Smooth muscle cell of the coronary artery (primary cell): ENCODE results near the gene MORF4L2. TPM values are rescaled to one million over a fixed set of nuclear protein-coding genes. Genes with fewer than 3 reads are reported as not detected.

Experiments
- total RNA-seq: library from RNA; depleted of rRNA; stranded (reverse); fragments of >200 nt; gene quantifications from 2 replicates; pipeline ENCODE4 v1.2.3, GENCODE V29; 2014; ENCODE audit warnings: low replicate concordance

MORF4L2 gene, protein sequence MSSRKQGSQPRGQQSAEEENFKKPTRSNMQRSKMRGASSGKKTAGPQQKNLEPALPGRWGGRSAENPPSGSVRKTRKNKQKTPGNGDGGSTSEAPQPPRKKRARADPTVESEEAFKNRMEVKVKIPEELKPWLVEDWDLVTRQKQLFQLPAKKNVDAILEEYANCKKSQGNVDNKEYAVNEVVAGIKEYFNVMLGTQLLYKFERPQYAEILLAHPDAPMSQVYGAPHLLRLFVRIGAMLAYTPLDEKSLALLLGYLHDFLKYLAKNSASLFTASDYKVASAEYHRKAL
- total RNA-seq, result 406 and 668 TPM in 2 replicates

DNA sequence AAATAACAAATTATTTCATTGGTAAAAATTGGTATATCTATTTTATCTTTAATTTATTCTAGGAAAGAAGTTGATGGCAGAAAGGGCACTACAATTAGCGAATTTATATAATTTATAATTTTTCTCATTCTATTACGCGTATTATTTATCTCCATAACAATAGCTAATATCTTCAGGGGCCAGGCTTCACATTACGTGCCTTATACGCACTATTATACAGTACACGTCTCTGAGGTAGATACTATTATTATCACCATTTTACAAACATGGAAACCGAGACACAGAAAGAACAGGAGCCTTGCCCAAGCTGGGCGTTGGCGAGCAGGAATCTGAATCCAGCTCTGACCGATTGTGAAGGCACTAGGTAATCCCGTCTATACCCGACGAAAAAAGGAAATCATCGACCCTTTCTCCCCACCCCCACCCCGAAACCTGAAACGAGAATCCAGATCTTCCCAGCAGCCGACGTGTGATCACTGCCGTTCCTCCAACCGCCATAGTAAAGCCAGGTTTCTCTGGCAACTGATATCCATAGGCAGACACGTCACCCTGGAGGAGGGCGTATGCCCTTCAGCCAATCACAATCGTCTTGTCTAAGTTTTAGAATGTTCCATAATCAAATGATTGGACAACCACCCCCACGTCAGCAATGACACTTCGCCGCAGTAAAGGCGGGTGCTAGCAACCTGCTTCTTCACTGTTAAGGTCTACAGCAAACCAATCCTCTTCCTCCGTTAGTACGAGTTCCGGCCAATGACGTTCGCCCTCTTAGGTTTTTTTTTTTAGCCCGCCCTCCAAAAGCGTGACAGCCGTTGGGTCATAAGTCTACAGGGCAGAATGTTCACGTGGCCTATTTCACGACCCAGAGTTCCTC lies at the start of gene MORF4L2:
Gene MORF4L2, minus strand, starts transcription at position 501 of the 874 bp plus-strand sequence. CDS start 9,672 bp downstream, outside the sequence.

DNA sequence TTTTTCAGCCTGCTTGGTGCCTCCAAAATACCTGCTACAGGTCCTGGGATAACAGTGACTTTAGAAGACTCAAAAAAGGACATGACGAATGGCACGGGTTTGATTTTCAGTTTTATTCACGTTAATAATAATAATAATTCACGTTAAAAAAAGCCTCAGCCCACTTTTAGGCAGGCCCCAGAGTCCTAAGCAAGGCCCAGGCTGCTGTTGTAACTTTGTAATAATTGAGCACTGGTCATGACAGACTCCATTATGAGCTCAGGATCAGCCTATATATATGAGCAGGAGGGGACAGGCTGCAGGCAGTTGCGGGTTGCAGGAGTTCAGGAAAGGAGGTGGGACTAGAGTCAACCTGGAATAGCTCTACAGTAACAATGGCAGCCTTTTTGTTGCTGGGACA lies 24.1 kb upstream of the MORF4L2 start, which contains the start of gene TMEM31:
Gene TMEM31, plus strand, starts transcription at position 301 of the 400 bp plus-strand sequence. CDS start 1,350 bp downstream, outside the sequence.

DNA sequence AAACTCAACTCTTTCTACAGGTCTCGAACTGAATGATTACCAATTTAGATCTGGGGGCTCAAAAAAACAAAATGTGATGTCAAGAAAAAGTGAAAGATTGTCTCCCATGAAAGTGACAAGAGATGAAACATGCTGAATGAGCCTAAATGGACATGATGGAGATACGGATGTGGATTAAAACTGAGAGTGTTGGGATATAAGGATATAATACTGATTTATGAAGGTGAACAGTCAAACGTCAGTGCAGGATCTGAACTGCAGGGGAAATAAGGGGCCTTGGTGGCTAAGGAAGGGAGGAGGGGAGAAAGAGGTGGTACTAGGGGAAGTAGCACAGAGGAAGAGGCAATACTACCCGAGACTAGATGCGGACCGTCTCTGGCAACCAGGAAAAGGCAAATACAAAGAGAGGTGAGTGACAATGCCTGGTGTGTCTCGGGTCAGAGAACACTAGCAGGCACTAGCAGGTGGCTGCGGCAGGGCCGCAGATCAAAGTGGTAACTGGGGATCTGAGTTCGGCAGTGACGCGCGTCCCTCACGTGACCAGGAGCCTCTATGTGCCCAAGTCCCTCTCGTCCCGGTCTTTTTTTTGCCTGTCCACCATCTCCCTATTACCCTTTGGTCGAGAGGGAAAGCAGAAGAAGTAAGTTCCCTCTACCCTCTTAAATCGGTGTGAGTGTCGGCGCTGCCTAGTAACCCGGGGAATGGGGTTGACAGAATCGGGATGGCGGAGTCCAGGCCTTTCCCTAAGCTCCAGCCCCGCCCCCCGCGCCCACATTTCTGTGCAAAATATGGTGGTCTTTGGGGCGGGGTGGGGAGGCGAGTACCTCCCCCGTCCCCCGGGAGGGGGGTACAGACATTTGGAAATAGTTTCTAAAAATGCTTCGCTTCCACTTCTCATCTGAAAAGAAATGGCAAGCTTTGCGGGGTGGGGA lies 57.8 kb downstream of the MORF4L2 start, which contains the start of gene TCEAL1:
Gene TCEAL1, plus strand, starts transcription at position 590 of the 932 bp plus-strand sequence. CDS start 942 bp downstream, outside the sequence.

Other genes with a start within 250 kb of the MORF4L2 start
- gene RAB40A, start 167.2 kb downstream of the MORF4L2 start, total RNA-seq, result 0.08 TPM in 1 of 2 replicates, not detected in the other
- 51.2 and 64.1 TPM in 2 replicates for gene TCEAL4, start 101.2 kb downstream of the MORF4L2 start, total RNA-seq
- gene TCEAL3, start 78.7 kb downstream of the MORF4L2 start, total RNA-seq, result 24.3 and 27.8 TPM in 2 replicates
- gene TCEAL1, start 57.7 kb downstream of the MORF4L2 start, total RNA-seq, result 14.2 and 16.1 TPM in 2 replicates
- not detected in 2 replicates for gene TMEM31, start 24.2 kb upstream of the MORF4L2 start, total RNA-seq
- 0.12 TPM in 1 of 2 replicates, not detected in the other for gene PLP1, start 90.1 kb upstream of the MORF4L2 start, total RNA-seq
- gene RAB9B, start 145.6 kb upstream of the MORF4L2 start, total RNA-seq, result 0.94 and 1.5 TPM in 2 replicates